ENCODE measurements around the gene TLR1. TPM values are rescaled to one million over a fixed set of nuclear protein-coding genes. Genes with fewer than 3 reads are reported as not detected.

TLR1 gene, protein sequence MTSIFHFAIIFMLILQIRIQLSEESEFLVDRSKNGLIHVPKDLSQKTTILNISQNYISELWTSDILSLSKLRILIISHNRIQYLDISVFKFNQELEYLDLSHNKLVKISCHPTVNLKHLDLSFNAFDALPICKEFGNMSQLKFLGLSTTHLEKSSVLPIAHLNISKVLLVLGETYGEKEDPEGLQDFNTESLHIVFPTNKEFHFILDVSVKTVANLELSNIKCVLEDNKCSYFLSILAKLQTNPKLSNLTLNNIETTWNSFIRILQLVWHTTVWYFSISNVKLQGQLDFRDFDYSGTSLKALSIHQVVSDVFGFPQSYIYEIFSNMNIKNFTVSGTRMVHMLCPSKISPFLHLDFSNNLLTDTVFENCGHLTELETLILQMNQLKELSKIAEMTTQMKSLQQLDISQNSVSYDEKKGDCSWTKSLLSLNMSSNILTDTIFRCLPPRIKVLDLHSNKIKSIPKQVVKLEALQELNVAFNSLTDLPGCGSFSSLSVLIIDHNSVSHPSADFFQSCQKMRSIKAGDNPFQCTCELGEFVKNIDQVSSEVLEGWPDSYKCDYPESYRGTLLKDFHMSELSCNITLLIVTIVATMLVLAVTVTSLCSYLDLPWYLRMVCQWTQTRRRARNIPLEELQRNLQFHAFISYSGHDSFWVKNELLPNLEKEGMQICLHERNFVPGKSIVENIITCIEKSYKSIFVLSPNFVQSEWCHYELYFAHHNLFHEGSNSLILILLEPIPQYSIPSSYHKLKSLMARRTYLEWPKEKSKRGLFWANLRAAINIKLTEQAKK
- polyA plus RNA-seq (ENCODE audit: insufficient read depth in 1 of 5, insufficient read length in 5 of 5, low replicate concordance in 1 of 5), result 1 to 10 TPM; 2.2 to 6.6 (median 4.9) TPM
- long read RNA-seq, donor 1, partial matches to known transcripts, result 0 of 1 reads
- long read RNA-seq, donor 1, other reads (novel, unspliced or antisense), result 0 of 1 reads
- long read RNA-seq, donor 2, partial matches to known transcripts, result 0 of 2 reads
- long read RNA-seq, donor 2, other reads (novel, unspliced or antisense), result 0 of 2 reads
- long read RNA-seq, donor 3, partial matches to known transcripts, result 0 of 1 reads
- long read RNA-seq, donor 3, other reads (novel, unspliced or antisense), result 0 of 1 reads
- long read RNA-seq, donor 4, result 0 reads
- long read RNA-seq, donor 5, partial matches to known transcripts, result 0 of 1 reads
- long read RNA-seq, donor 5, other reads (novel, unspliced or antisense), result 0 of 1 reads
- long read RNA-seq, donor 6, result 0 reads
- long read RNA-seq, donor 7, result 0 reads
- long read RNA-seq, donor 8, result 0 reads

DNA sequence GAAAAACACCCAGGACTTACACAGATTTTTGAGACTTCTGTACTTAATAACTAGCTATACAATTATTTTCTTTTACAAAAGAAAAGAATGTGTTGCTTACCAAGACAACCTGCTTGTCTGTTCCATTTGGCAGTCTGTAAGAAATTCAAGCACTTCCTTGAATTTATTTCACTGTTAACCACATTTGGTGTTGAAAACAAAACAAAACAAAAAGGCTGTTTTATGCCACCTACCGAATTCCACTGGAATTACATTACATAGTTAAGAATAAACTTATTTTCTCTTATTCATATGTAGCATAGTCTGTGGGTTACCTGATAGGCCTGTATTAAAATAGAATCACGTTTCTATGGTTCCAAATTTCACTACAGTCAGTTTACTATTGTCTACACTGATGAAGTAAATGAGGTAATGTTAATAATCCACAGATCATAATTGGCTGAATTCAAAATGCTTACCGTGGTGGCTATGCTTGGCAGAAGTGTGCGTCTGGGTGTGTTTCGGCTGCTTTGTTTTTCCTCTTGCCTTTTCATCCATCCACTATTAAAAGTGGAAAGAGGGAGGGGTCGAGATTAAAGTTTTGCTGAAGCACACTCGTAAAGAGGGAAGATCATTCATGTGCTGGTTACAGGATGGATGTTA lies at the start of gene TLR1:
Gene TLR1, minus strand, starts transcription at position 138 of the 642 bp plus-strand sequence. CDS start 5,960 bp downstream, outside the sequence.
- peak in 1 of 2 donors; percentile 43 for DNase-seq

DNA sequence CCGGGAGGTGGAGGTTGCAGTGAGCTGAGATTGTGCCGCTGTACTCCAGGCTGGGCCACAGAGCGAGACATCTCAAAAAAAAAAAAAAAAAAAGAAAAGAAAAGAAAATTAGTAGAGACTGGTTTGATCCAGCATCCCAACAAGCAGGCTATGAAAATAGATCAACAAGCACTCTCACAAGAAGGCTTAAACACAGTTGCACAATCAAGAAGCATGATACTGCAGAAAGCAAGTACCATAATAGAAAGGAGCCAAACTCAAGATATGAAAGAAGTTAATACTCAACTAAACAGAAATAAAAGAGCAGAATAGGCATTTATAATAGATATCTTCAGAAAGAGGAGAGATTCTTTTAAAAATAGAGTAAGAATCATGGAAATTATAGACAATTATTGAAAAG lies 41.4 kb upstream of the TLR1 start:
- no peak for DNase-seq

DNA sequence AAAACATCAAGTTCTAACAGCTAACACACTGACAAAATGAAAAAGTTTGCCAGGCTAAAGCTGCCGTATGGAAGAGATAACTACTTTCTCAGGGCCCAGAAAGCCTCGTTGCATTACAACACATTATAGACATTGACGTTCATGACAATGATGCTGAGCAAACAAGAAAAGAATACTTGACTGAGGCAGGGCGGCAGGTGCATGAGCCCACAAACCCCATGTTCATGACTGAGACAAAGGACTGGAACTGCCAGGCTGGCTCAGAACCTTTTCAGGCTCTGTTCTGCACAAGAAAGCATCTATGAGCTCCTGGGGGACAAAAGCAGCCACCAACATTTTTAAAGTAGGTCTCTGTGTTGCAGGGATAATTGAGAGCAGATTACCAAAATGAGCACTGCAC lies 38.4 kb upstream of the TLR1 start:
- DNase-seq, result no peak

DNA sequence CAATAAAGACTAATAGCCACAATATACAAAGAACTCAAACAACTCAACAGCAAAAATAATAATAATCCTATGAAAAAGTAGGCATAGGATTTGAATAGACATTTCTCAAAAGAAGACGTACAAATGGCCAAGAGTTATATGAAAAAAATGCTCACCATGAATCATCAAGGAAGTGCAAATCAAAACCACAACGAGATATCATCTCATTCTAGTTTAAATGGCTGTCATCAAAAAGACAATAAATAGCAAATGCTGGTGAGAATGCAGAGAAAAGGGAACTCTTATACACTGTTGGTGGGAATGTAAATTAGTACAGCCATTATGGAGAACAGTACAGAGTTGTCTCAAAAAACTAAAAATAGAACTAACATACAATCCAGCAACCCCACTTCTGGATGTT lies 33.3 kb upstream of the TLR1 start:
- no peak for DNase-seq

DNA sequence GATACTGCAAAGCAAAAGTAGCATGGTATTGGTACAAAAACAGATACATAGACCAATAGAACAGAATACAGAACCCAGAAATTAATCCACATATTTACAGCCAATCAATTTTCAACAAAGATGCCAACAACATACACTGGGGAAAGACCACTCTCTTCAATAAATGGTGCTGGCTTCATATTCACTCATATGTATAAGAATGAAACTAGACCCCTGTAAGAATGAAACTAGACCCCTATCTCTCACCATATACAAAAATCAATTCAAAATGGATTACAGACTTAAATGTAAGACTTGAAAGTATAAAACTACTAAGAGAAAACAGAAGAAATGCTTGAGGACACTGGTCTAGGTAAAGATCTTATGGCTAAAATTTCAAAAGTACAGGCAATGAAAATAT lies 32.7 kb upstream of the TLR1 start:
- DNase-seq, result no peak

DNA sequence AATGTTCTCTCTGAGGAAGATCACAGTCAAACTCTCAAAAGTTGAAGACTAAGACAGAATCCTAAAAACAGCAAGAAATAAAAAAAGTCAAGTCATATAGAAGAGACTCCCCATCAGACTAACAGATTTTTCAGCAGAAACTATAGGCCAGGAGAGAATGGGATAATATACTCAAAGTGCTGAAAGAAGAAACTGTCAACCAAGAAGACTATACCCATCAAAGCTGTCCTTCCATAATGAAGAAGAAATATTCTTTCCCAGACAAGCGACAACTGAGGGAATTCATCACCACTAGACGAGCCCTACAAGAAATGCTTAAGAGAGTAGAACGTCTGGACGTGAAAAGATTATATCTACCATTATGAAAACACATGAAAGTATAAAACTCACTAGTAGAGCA lies 30.0 kb upstream of the TLR1 start:
- no peak for DNase-seq

DNA sequence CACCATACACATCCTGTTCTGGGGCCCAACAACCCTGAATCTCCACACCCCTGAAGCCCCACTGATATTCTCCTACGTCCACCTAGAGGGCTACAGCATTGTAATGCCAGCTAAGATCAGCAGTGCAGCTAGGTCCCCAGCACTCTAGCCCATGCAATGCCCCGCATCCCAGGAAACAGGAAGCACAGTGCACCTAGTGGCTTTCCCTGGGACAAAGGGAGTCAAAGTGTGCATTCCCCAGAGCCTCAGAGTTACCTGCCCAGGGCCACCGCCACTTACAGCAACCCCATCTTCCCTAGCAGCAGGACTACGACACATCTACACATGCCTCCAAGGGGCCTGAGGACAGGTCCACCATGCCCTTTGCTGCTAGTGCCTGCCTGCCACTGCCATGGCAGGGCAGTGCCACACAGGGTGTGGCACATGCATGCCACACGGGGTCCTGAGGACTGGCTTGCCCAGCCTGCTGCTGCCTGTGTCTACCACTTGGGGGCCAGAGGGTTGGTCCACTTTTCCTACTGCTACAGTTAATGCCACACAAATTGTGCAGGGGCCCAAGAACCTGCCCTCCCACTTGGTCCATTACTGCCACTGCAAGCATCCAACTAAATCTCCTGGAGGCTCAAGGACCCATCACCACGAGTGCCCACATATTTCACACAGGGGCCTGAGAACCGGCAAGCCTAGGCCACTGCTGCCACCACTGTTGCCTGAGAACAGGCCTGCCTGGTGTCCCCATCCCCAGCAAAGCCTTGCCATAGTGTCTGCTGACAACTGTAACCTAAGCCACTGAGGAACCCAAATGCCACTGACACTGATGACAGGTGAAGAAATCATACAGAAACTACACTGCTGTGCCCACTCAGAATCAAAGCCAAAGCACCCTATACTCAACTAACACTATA lies 28.3 kb upstream of the TLR1 start:
- DNase-seq, result no peak

DNA sequence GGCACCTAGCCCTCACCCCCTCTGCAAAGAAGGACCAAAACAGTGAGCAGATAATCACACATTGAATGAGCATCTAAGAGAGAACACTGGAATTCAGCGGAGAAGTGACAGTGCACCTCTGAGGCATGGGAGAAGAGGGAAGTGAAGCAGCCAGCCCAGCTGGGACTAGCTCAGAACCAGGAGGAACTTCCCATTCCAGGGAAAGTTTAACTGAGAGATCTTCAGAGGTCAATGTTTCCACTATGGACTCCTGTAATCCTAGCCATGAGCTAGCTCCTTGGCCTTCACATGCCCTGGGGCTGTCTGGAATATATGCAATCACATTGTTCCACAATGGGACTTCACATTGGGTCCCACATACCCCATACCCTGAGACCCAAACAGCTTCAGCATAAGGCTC lies 27.6 kb upstream of the TLR1 start:
- DNase-seq, result no peak

DNA sequence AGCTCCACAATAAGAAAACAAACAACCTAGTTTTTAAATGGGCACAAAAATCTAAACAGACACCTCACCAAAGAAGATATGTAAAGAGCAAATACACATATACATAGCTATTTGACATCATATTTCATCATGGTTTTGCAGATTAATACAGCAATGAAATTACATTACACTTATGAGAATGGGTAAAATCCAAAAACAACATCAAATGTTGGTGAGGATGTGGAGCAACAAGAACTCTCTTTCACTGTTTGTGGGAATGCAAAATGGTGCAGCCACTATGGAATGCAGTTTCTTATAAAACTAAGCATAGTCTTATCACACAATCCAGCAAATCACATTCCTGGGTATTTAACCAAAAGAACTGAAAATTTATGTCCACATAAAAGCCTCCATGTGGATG lies 27.1 kb upstream of the TLR1 start:
- no peak for DNase-seq

DNA sequence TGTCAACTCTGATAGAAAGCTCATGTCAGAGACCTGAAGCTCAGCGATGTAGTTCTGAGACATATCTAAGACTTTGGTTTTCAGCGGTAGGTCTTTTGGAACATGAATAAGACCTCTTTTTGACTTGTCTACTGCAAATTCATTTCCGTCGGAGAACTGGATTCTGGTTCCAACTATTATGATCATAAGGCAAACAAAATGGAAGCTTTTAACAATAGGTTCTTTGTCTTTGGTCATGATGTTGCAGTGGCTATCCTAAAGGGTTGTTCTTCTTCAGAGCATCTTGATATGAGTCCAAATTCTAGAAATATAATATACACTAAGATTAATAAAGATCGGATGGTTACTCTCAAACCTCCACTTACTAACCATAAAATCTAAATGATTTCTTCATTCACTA lies 24.6 kb upstream of the TLR1 start:
- no peak for DNase-seq

DNA sequence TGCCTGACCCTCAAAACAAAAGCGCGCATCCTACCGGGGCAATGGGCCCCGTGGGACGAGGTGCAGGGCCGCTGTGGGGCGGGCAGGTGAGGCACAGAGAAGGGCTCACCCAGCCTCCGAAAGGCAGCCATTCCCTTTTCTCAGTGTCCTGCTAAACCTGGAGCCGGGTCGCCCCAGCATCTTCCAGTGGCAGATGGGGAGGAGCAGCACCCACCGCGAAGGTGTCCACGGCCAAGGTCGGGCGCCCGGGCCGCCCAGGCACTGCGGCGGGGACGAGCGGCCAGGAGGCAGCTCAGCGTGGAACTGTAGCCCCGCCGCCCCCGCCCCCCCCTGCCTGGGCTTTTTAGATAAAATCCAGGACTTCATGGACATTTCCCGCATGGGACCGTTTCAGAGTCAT lies 19.2 kb upstream of the TLR1 start:
- no peak for DNase-seq

DNA sequence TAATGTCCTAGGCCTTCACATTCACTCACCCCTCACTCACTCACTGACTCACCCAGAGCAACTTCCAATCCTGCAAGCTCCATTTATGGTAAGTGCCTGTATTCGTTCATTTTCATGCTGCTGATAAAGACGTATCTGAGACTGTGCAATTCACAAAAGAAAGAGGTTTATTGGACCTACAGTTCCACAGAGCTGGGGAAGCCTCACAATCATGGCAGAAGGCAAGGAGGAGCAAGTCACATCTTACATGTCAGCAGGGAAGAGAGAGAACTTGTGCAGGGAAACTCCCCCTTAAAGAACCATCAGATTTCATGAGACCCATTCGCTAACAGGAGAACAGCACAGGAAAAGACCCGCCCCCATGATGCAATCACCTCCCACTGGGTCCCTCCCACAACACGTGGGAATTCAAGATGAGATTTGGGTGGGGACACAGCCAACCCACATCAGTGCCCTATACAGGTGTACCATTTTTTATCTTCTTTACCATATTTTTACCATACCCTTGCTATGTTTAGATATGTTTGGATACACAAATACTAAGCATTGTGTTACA lies 18.2 kb upstream of the TLR1 start:
- no peak for DNase-seq

DNA sequence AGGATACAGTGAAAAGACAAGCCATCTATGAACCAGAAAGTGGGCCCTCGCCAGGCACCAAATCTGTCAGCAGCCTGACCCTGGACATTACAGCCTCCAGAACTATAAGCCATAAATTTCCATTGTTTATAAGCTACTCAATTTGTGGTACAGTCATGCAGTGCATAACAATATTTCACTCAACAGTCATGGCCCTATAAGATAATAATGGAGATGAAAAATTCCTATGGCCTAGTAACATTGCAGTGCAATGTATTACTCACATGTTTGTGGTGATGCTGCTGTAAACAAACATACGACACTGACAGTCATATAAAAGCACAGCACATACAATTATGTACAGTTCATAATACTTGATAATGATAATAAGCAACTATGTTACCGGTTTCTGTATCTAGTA lies 17.1 kb upstream of the TLR1 start:
- no peak for DNase-seq

DNA sequence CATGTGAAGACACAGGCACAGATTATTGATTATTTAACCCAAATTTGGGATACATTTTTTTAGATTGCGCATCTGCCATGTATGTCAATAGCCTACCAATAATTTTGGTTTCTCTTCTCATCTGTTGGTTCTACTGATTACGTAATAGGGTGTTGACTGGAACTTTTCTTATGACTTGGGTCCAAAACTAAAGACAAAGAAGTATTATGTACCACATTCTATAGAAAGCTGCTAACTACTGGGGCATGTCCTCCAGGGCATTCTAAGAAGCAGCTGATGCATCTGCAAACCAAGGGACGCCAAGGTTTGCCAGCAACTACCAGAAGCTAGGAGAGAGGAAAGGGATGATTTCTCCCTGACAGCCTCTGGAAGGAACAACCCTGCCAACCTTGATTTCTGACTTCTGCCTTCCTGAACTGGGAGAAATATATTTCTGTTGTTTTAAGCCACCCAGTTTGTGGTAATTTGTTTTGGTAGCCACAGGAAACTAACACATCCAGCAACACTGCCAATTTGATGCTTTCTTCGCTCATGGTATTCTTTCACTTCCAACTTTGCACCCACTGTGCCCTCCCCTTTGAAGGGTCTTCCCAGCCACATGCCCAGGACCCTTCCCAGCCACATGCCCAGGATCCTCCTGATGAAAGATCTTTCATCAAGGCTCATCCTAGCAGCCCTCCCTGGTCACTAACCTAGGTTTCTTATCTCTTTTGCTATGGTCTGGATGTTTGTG lies 15.9 kb upstream of the TLR1 start:
- no peak for DNase-seq

DNA sequence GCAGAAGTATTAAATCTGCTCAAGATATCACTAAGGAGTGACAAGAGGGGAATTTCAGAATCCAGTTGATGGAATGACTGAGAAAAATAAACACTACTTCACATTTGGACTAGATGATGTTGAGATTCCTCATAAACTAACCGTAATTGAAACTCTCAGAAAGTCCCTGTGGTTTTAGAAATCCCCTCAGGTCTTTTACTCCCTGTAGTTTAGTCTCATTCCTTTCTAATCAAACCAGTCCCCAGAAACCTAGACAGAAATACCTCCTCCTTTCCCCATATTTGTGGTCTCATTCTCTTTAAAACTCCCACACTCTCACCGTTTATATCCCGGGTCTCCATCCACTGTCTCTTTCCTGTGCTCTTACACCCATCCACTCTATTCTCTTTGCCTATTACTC lies 15.0 kb upstream of the TLR1 start:
- no peak for DNase-seq

DNA sequence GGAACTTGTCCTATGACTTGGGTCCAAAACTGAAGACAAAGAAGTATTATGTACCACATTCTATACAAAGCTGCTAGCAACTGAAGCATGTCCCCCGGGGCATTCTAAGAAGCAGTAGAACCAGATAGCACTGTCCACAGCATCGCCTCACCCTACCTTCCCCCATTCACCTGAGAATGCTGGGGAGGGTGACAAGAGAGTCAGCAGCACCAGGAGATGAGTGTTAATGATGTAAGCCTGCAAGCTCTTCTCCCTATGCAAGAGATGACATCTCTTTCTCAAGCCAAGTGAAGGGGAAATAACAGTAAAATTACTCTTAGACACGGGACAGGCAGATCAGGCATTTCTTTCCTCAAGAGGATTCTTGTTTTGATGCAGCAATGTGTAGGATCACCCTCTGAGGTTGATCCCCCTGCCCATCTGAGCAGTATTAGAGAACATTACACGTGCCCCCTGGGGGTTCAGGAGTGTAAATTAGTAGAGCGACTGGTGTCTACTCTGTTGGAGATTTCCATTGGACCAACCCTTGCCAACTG lies 13.9 kb upstream of the TLR1 start:
- no peak for DNase-seq

DNA sequence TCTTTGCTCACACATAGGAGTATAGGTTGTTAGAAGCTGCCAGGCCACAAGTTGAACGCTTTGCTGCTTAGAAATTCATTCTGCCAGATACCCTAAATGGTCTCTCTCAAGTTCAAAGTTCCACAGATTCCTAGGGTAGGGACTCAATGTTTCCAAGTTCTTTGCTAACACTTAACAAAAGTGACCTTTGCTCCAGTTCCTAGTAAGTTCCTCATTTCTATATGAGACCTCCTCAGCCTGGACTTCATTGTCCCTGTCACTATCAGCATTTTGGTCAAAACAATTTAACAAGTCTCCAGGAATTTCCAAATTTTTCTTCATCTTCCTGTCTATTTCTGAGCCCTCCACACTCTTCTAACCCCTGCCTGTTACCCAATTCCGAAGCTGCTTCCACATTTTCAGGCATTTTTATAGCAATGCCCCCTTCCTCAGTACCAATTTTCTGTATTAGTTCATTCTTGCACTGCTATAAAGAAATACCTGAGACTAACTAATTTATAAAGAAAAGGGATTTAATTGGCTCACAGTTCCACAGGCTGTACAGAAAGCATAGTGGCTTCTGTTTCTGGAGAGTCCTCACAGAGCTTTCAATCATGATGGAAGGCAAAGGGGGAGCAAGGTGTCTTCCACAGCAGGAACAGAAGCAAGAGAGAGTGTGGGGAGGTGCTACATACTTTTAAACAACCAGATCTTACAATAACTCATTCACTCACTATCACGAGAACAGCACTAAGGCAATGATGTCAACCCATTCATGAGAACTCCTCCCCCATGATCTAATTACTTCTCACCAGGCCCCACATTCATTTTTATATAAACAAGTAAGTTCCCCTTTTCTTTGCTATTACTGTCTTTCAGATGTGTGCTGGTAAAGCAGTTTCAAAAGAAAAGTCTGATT lies 11.5 kb upstream of the TLR1 start:
- DNase-seq, result no peak

DNA sequence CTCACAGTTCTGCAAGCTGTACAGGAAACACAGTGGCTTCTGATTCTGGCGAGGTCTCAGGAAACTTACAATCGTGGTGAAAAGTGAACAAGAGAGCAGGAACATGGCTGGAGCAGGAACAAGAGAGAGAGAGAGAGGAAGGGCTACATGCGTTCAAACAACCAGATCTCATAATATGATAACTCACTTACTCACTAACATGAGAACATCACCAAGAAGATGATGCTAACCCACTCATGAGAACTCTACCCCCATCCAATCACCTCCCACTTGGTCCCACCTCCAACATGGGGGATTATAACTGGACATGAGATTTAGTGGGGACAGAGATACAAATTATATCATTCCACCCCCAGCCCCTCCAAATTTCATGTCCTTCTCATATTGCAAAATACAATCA lies 9.8 kb upstream of the TLR1 start:
- DNase-seq, result no peak
